WTC11 (cell line): Measurements from ENCODE around the gene AKR1B15.

Experiments used
- CTCF ChIP-seq: fragments of 200-600 bp; IDR thresholded peaks from 2 replicates; pipeline ENCODE4 v1.8.0; 2022; ENCODE audit warnings: antibody characterized with exemption
- E2F4 ChIP-seq: sonication (generic); formaldehyde crosslinking; IDR thresholded peaks from 2 replicates; pipeline ENCODE4 v1.8.1; 2022; ENCODE audit warnings: low read depth, mild to moderate bottlenecking, moderate library complexity, missing genetic modification reagents, borderline replicate concordance
- TCF7 ChIP-seq: sonication (generic); formaldehyde crosslinking; IDR thresholded peaks from 2 replicates; pipeline ENCODE4 v1.8.0; 2022; ENCODE audit warnings: mild to moderate bottlenecking, low read depth, missing genetic modification reagents, moderate library complexity
- TP53 ChIP-seq: sonication (generic); formaldehyde crosslinking; IDR thresholded peaks from 2 replicates; pipeline ENCODE4 v1.8.1; 2023; ENCODE audit warnings: mild to moderate bottlenecking, missing genetic modification reagents

- TF ChIP-seq TP53 (CRISPR knock-in tag) (no peak), CTCF (no peak), TCF7 (no peak), E2F4 (CRISPR knock-in tag) (no peak)
Measured at GRCh38 chr7:134627109-134627774, 78.3 kb downstream of the AKR1B15 start.
